Endothelial cell of umbilical vein (primary cell): ENCODE results near the gene FOXP1. TPM values are rescaled to one million over a fixed set of nuclear protein-coding genes. Genes with fewer than 3 reads are reported as not detected.

Source experiments
- BruUV-seq: library from RNA; stranded (reverse); fragments of 400-500 nt; replicated peaks from 2 replicates; lab custom pipeline; 2021; lab: Mats Ljungman, UMichigan
- CTCF ChIA-PET: fragments of 300-600, 350-600 bp; sonication (Branson Sonifier 250); formaldehyde crosslinking; loops from one replicate; lab custom pipeline; 2021; ENCODE audit warnings: antibody characterized with exemption, inconsistent platforms; lab: Charles Lee
- POLR2A ChIA-PET: fragments of 300-600, 350-600 bp; sonication (Branson Sonifier 250); formaldehyde crosslinking; loops from one replicate; lab custom pipeline; 2021; ENCODE audit warnings: antibody characterized with exemption, inconsistent platforms; lab: Charles Lee
- DNase-seq: peaks from one replicate; pipeline ENCODE4 v3.0.0-alpha.2; 2011; ENCODE audit warnings: low read depth, low spot score
- FAIRE-seq: peaks from 2 replicates; lab custom pipeline; 2011; peaks lifted over from hg19 to GRCh38; lab: Jason Lieb, UNC
- H2AFZ ChIP-seq: 2 replicates; pipeline ENCODE4 v1.6.0; 2012; ENCODE audit warnings: low read depth, low read length, control low read depth, inconsistent platforms
- H3K27ac ChIP-seq: 2 replicates; pipeline ENCODE4 v1.5.1; 2011; ENCODE audit warnings: low read depth, mild to moderate bottlenecking, control low read depth, low read length, moderate library complexity; ENCODE audit not compliant: insufficient read depth
- H3K27me3 ChIP-seq, 2 experiments: 2 replicates each; pipeline versions ENCODE4 v1.6.0 to v1.6.1; 2011; ENCODE audit warnings: low read length in 2 of 2, mixed read lengths in 1 of 2; ENCODE audit not compliant: control insufficient read depth in 2 of 2, insufficient read depth in 2 of 2
- H3K36me3 ChIP-seq, 2 experiments: 2 replicates in 1 of 2; 3 replicates in 1 of 2; pipeline ENCODE4 v1.5.1; 2011; ENCODE audit warnings: low read length in 2 of 2, mild to moderate bottlenecking in 1 of 2, moderate library complexity in 1 of 2; ENCODE audit not compliant: control insufficient read depth in 2 of 2, insufficient read depth in 2 of 2; ENCODE audit errors: extremely low read depth in 1 of 2
- H3K4me1 ChIP-seq: 3 replicates; pipeline ENCODE4 v1.5.1; 2011; ENCODE audit warnings: mild to moderate bottlenecking, low read length; ENCODE audit not compliant: control insufficient read depth, insufficient read depth; ENCODE audit errors: extremely low read depth
- H3K4me2 ChIP-seq: 2 replicates; pipeline ENCODE4 v1.6.1; 2011; ENCODE audit warnings: low read length, control low read depth, mixed read lengths; ENCODE audit not compliant: insufficient read depth
- H3K4me3 ChIP-seq, 3 experiments: fragments of 200-600 bp in 1 of 3; sonication (generic), shearing (Covaris generic) in 1 of 3; replicated peaks in 1 of 3; 2 replicates each; pipeline ENCODE4 v1.5.1; 2011 to 2016; ENCODE audit warnings: control low read depth in 3 of 3, low read length in 3 of 3, mild to moderate bottlenecking in 2 of 3, inconsistent platforms in 1 of 3, low read depth in 1 of 3, moderate library complexity in 1 of 3; ENCODE audit not compliant: insufficient read depth in 1 of 3
- H3K79me2 ChIP-seq: 2 replicates; pipeline ENCODE4 v1.6.0; 2012; ENCODE audit warnings: low read length, inconsistent platforms; ENCODE audit not compliant: control insufficient read depth, insufficient read depth
- H3K9ac ChIP-seq: replicated peaks from 2 replicates; pipeline ENCODE3; 2011; ENCODE audit warnings: low read length, control low read depth; ENCODE audit not compliant: insufficient read depth; ENCODE audit errors: extremely low read depth
- H3K9me1 ChIP-seq: replicated peaks from 3 replicates; pipeline ENCODE4 v1.6.0; 2011; ENCODE audit warnings: mild to moderate bottlenecking, low read length; ENCODE audit not compliant: control insufficient read depth, insufficient read depth; ENCODE audit errors: extremely low read depth
- H3K9me3 ChIP-seq: replicated peaks from 2 replicates; pipeline ENCODE4 v1.5.1; 2012; ENCODE audit warnings: low read length, inconsistent platforms; ENCODE audit not compliant: control insufficient read depth, insufficient read depth
- H4K20me1 ChIP-seq: replicated peaks from 2 replicates; pipeline ENCODE3; 2011; ENCODE audit warnings: mild to moderate bottlenecking, low read length; ENCODE audit not compliant: control insufficient read depth, insufficient read depth; ENCODE audit errors: extremely low read depth
- EZH2 ChIP-seq: IDR thresholded peaks from 2 replicates; pipeline ENCODE4 v1.6.1; 2012; ENCODE audit warnings: borderline replicate concordance, low read depth, mild to moderate bottlenecking, moderate library complexity, low read length, inconsistent platforms; ENCODE audit not compliant: severe bottlenecking
- FOS ChIP-seq: IDR thresholded peaks from 2 replicates; pipeline ENCODE4 v1.6.1; 2011; ENCODE audit warnings: mild to moderate bottlenecking, low read length, moderate library complexity, borderline replicate concordance; ENCODE audit not compliant: insufficient read depth
- GATA2 ChIP-seq: IDR thresholded peaks from 2 replicates; pipeline ENCODE4 v1.7.0; 2011; ENCODE audit warnings: low read depth, mild to moderate bottlenecking, moderate library complexity, mixed read lengths, low read length; ENCODE audit not compliant: insufficient read length, insufficient read depth
- JUN ChIP-seq: IDR thresholded peaks from 2 replicates; pipeline ENCODE4 v1.6.1; 2011; ENCODE audit warnings: borderline replicate concordance, low read depth; ENCODE audit not compliant: insufficient read length, insufficient read depth
- MAX ChIP-seq: IDR thresholded peaks from 2 replicates; pipeline ENCODE4 v1.6.1; 2011; ENCODE audit not compliant: insufficient read depth, insufficient read length
- MYC ChIP-seq: IDR thresholded peaks from one replicate; pipeline ENCODE4 v1.6.1; 2011; ENCODE audit warnings: mild to moderate bottlenecking, low read depth, low read length
- POLR2A ChIP-seq: IDR thresholded peaks from 2 replicates; pipeline ENCODE4 v1.6.1; 2012; ENCODE audit warnings: low read depth, mild to moderate bottlenecking, control low read depth, low read length
- POLR2AphosphoS5 ChIP-seq: IDR thresholded peaks from 2 replicates; pipeline ENCODE4 v1.6.1; 2012; ENCODE audit warnings: low read depth, mild to moderate bottlenecking, control low read depth, low read length, moderate library complexity; ENCODE audit not compliant: insufficient read depth
- dilution Hi-C: fragments of 300-500 bp; cut with MboI; formaldehyde crosslinking; loops from one replicate; pipeline ENCODE4 v1.15.0; 2019; ENCODE audit warnings: low sequenced_read_pairs; ENCODE audit not compliant: extremely low pct_ligation_motif_present
- intact Hi-C: fragments of 100-400 bp; cut with micrococcal nuclease; formaldehyde crosslinking; loops from one replicate; pipeline ENCODE4 v1.10.0; 2022
- polyA plus RNA-seq, 4 experiments: library from polyadenylated mRNA; depleted of rRNA in 3 of 4; stranded (reverse) in 3 of 4; unstranded in 1 of 4; fragments of >200 nt; gene quantifications; 2 replicates each; pipeline versions ENCODE4 v1.2.1 to v1.2.3, GENCODE V29; 2011 to 2012; ENCODE audit warnings: missing spikeins in 1 of 4
- total RNA-seq: library from RNA; stranded (reverse); gene quantifications from 2 replicates; pipeline ENCODE4 v1.2.3, GENCODE V29; 2021
- TF ChIP-seq, protein P1 (sequence below), 2 donors: IDR thresholded peaks; 1 replicate in 1 of 2; 2 replicates in 1 of 2; pipeline ENCODE4 v1.5.1; 2011; ENCODE audit warnings: low read length in 2 of 2, mild to moderate bottlenecking in 2 of 2, moderate library complexity in 2 of 2, control low read depth in 1 of 2, inconsistent platforms in 1 of 2, low read depth in 1 of 2; ENCODE audit not compliant: insufficient read depth in 1 of 2; ENCODE audit errors: extremely low read depth in 1 of 2

Gene FOXP1
- total and polyA plus RNA-seq, 2 donors (not counting 3 experiments of a cell fraction or from before 2014, with no cell fraction given): 41.0 to 107 TPM

DNA sequence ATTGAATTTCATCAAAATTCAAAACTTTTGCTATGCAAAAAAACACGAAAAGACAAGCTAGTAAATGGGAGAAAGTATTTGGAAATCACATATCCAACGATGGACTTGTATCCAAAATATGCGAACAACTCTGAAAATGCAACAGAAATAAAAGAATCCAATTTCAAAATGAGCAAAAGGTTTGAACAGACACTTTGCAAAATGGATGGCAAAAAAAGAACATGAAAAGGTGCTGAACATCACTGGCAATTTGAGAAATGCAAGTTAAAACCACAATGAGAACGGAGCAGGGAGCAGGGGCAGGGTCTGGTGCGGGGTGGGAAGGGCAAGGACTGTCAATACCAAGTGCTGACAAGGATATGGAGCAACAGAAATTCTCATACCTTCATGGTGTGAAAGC lies 23.1 kb upstream of the FOXP1 start:
- FAIRE-seq: no peak
- Histone ChIP-seq H3K4me3 (no peak overlapping the region), H3K36me3 (no peaks in the 10 kb centered on the region), H3K27ac (no peak overlapping the region), H3K79me2 (no peaks in the 10 kb centered on the region), H3K4me2 (no peak overlapping the region), H3K4me1 (peaks cover 6% of the 10 kb centered on the region), H2AFZ (no peak overlapping the region), H3K9me3 (no peaks in the 10 kb centered on the region), H3K9ac (no peak overlapping the region), H3K27me3 (peaks cover 0 to 2% of the 10 kb centered on the region in 2 experiments), H3K9me1 (no peaks in the 10 kb centered on the region), H4K20me1 (no peaks in the 10 kb centered on the region)
- dilution Hi-C loops (no loop called here), intact Hi-C loops (no loop called here)
- DNase-seq: no peak
- POLR2A ChIA-PET: no interaction called here
- CTCF ChIA-PET: no interaction called here
- TF ChIP-seq JUN (no peak), MAX (no peak), POLR2AphosphoS5 (no peak), GATA2 (no peak), FOS (no peak), EZH2 (no peak), MYC (no peak), POLR2A (no peak)
- TF ChIP-seq, protein P1, sequence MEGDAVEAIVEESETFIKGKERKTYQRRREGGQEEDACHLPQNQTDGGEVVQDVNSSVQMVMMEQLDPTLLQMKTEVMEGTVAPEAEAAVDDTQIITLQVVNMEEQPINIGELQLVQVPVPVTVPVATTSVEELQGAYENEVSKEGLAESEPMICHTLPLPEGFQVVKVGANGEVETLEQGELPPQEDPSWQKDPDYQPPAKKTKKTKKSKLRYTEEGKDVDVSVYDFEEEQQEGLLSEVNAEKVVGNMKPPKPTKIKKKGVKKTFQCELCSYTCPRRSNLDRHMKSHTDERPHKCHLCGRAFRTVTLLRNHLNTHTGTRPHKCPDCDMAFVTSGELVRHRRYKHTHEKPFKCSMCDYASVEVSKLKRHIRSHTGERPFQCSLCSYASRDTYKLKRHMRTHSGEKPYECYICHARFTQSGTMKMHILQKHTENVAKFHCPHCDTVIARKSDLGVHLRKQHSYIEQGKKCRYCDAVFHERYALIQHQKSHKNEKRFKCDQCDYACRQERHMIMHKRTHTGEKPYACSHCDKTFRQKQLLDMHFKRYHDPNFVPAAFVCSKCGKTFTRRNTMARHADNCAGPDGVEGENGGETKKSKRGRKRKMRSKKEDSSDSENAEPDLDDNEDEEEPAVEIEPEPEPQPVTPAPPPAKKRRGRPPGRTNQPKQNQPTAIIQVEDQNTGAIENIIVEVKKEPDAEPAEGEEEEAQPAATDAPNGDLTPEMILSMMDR (IDR thresholded peaks at IDR 0.05; ENCODE audit: extremely low read depth in 1 of 2, insufficient read depth in 1 of 2, low read depth in 1 of 2, low read length in 2 of 2): no peak
- BruUV-seq: no TSS peak
